Fibroblast of lung (primary cell): Measurements from ENCODE around the gene ITGB7.

Experiments
- CTCF ChIP-seq, 2 donors: IDR thresholded peaks in 1 of 2; conservative IDR thresholded peaks in 1 of 2; 1 replicate in 1 of 2; 2 replicates in 1 of 2; pipeline ENCODE4 v1.5.1; 2011 to 2012; ENCODE audit warnings: low read length in 2 of 2, control low read depth in 1 of 2, inconsistent platforms in 1 of 2, low read depth in 1 of 2, mild to moderate bottlenecking in 1 of 2
- EZH2 ChIP-seq: IDR thresholded peaks from 2 replicates; pipeline ENCODE4 v1.5.1; 2012; ENCODE audit warnings: low read length, control low read depth, mild to moderate bottlenecking; ENCODE audit errors: missing control alignments

- TF ChIP-seq CTCF (conservative IDR thresholded peaks at IDR 0.05 in 1 of 2, IDR thresholded peaks at IDR 0.05 in 1 of 2; ENCODE audit: low read depth in 1 of 2, low read length in 2 of 2) = no peak
- TF ChIP-seq EZH2 = no peak
Observed at GRCh38 chr12:53196486-53196885, 10.6 kb downstream of the ITGB7 start.
